Calu3 (cell line): Measurements from ENCODE around the gene CALU. TPM values are rescaled to one million over a fixed set of nuclear protein-coding genes. Genes with fewer than 3 reads are reported as not detected.
A peak's percentile ranks its signal among the peaks of the same experiment; 100 is the strongest.

Experiments
- BruUV-seq: library from RNA; stranded (reverse); fragments of 400-500 nt; replicated peaks from 2 replicates; lab custom pipeline; 2021; lab: Mats Ljungman, UMichigan
- CTCF ChIA-PET: fragments of 300-600 bp; sonication (Branson Sonifier 250); formaldehyde crosslinking; loops from one replicate; lab custom pipeline; 2022; ENCODE audit warnings: antibody characterized with exemption; lab: Charles Lee
- DNase-seq: peaks from one replicate; pipeline ENCODE4 v3.0.0; 2022
- H3K27ac Mint-ChIP-seq: one replicate; pipeline ENCODE4 v1.8.0; 2022; ENCODE audit warnings: mixed read lengths; ENCODE audit not compliant: unreplicated experiment
- H3K27me3 Mint-ChIP-seq: one replicate; pipeline ENCODE4 v1.8.0; 2022; ENCODE audit warnings: mixed read lengths; ENCODE audit not compliant: unreplicated experiment
- H3K36me3 Mint-ChIP-seq: one replicate; pipeline ENCODE4 v1.8.0; 2022; ENCODE audit warnings: mild to moderate bottlenecking, moderate library complexity, mixed read lengths; ENCODE audit not compliant: insufficient read depth, unreplicated experiment
- H3K4me1 Mint-ChIP-seq: one replicate; pipeline ENCODE4 v1.8.0; 2022; ENCODE audit warnings: mild to moderate bottlenecking, low read depth, mixed read lengths; ENCODE audit not compliant: unreplicated experiment
- H3K4me3 Mint-ChIP-seq: one replicate; pipeline ENCODE4 v1.8.0; 2022; ENCODE audit warnings: mild to moderate bottlenecking, low read depth, moderate library complexity, mixed read lengths; ENCODE audit not compliant: unreplicated experiment
- H3K9me3 Mint-ChIP-seq: one replicate; pipeline ENCODE4 v1.8.0; 2022; ENCODE audit warnings: low read depth, mixed read lengths; ENCODE audit not compliant: unreplicated experiment
- CTCF ChIP-seq: fragments of 200-600 bp; IDR thresholded peaks from one replicate; pipeline ENCODE4 v1.8.0; 2022; ENCODE audit warnings: antibody characterized with exemption; ENCODE audit not compliant: unreplicated experiment
- intact Hi-C: fragments of 100-400 bp; cut with micrococcal nuclease; formaldehyde crosslinking; loops from one replicate; pipeline ENCODE4 v1.10.0; 2022; ENCODE audit not compliant: unreplicated experiment
- total RNA-seq: library from RNA; stranded (reverse); gene quantifications from 2 replicates; pipeline ENCODE4 v1.2.3, GENCODE V29; 2022

CALU gene
- total RNA-seq, 1 experiment from 2014 or later, result 154 TPM

- CTCF ChIA-PET, result no interaction called here
- H3K4me3 Mint-ChIP-seq, result no peak overlapping the region
- no peaks in the 10 kb centered on the region for H3K9me3 Mint-ChIP-seq
- intact Hi-C loops, result no loop called here
- BruUV-seq, result no TSS peak
- TF ChIP-seq CTCF, result no peak
- no peak for DNase-seq
- H3K27me3 Mint-ChIP-seq, result peaks cover 21% of the 10 kb centered on the region
- peaks cover 7% of the 10 kb centered on the region for H3K36me3 Mint-ChIP-seq
- H3K27ac Mint-ChIP-seq, result no peak overlapping the region
- H3K4me1 Mint-ChIP-seq, result peaks cover 7% of the 10 kb centered on the region
These were observed 44.4 kb upstream of the CALU start for GRCh38 chr7:128694738-128695137.

GRCh38 chr7:128697302-128697905 is 41.8 kb upstream of the CALU start:
- H3K27ac Mint-ChIP-seq, result no peak overlapping the region
- H3K4me1 Mint-ChIP-seq, result peaks cover 21% of the 10 kb centered on the region
- H3K9me3 Mint-ChIP-seq, result peaks cover 3% of the 10 kb centered on the region
- TF ChIP-seq CTCF, result no peak
- peak overlapping the region; percentile 63 for H3K4me3 Mint-ChIP-seq
- H3K27me3 Mint-ChIP-seq, result peaks cover 21% of the 10 kb centered on the region
- DNase-seq, result peak; percentile 49
- peaks cover 7% of the 10 kb centered on the region for H3K36me3 Mint-ChIP-seq
- no TSS peak for BruUV-seq
- intact Hi-C loops, result no loop called here
- CTCF ChIA-PET, result no interaction called here

GRCh38 chr7:128699196-128699712 is 39.9 kb upstream of the CALU start:
- CTCF ChIA-PET, result interaction anchor here (0.6 to 1.1 kb wide), 2 partner anchors 17 to 39 kb away, joined by 3 to 5 read pairs; no protein-coding TSS in a partner anchor
- H3K27ac Mint-ChIP-seq, result no peak overlapping the region

GRCh38 chr7:128699895-128700294 is 39.3 kb upstream of the CALU start:
- BruUV-seq, result no TSS peak

More at GRCh38 chr7:128699196-128699712, 39.9 kb upstream of the CALU start:
- peaks cover 21% of the 10 kb centered on the region for H3K4me1 Mint-ChIP-seq
- peaks cover 21% of the 10 kb centered on the region for H3K27me3 Mint-ChIP-seq
- no TSS peak for BruUV-seq
- peaks cover 7% of the 10 kb centered on the region for H3K36me3 Mint-ChIP-seq
- no peak for DNase-seq
- H3K9me3 Mint-ChIP-seq, result peaks cover 3% of the 10 kb centered on the region
- intact Hi-C loops, result no loop called here
- no peak overlapping the region for H3K4me3 Mint-ChIP-seq
- TF ChIP-seq CTCF, result no peak

More at GRCh38 chr7:128699895-128700294, 39.3 kb upstream of the CALU start:
- no peak overlapping the region for H3K4me3 Mint-ChIP-seq
- peaks cover 21% of the 10 kb centered on the region for H3K4me1 Mint-ChIP-seq
- CTCF ChIA-PET, result interaction anchor here (0.6 to 1.1 kb wide), 3 partner anchors 18 to 91 kb away, joined by 3 to 5 read pairs (median 3); no protein-coding TSS in a partner anchor
- no peak for TF ChIP-seq CTCF
- peaks cover 21% of the 10 kb centered on the region for H3K27me3 Mint-ChIP-seq
- DNase-seq, result no peak
- peaks cover 3% of the 10 kb centered on the region for H3K9me3 Mint-ChIP-seq
- intact Hi-C loops, result no loop called here
- H3K27ac Mint-ChIP-seq, result no peak overlapping the region
- peaks cover 7% of the 10 kb centered on the region for H3K36me3 Mint-ChIP-seq
